ENCODE data around the gene RNF115.
A peak's percentile ranks its signal among the peaks of the same experiment; 100 is the strongest.
"Not testable (repeated sequence)": the region's sequence is repeated elsewhere in the genome, so short reads cannot be mapped to it uniquely, and the experiment has no call there.

Gene RNF115

DNA sequence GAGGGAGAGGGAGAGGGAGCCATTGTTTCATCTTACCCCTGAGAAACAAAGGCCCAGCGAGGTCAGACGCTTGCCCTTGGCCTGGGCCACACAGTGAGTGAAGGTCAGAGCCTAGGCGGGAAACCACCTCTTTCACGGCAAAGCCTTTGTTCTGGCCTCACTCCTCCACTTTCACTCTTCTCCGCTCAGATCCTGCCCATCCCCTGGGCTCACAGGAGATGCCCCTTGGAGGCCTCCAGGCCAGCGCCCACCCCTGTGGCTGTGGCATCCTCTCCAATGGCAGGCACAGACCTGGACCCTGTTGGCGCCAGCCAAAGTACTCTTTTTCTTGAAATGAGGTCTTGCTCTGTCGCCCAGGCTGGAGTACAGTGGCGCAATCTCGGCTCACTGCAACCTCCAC, 55.9 kb downstream of the RNF115 start:
- H3K36me3 ChIP-seq (ENCODE audit: control insufficient read depth, insufficient read depth, low read length, severe bottlenecking) = peaks cover 39% of the 10 kb centered on the region
- not testable (repeated sequence) for H3K4me3 ChIP-seq (ENCODE audit: low read length); DNase-seq (ENCODE audit: low read depth); H3K4me1 ChIP-seq (ENCODE audit: control insufficient read depth, insufficient read depth, low read length); H3K9ac ChIP-seq (ENCODE audit: low read length); H3K27me3 ChIP-seq (replicated peaks; ENCODE audit: control insufficient read depth, insufficient read depth, low read length); H3K9me3 ChIP-seq (ENCODE audit: control insufficient read depth, low read length)

DNA sequence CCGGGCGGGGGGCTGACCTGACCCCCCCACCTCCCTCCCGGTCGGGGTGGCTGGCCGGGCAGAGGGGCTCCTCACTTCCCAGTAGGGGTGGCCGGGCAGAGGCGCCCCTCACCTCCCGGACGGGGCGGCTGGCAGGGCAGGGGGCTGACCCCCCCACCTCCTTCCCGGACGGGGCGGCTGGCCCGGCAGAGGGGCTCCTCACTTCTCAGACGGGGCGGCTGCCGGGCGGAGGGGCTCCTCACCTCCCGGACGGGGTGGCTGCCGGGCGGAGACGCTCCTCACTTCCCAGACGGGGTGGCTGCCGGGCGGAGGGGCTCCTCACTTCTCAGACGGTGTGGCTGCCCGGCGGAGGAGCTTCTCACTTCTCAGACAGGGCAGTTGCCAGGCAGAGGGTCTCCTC, 57.0 kb downstream of the RNF115 start:
- not testable (repeated sequence) for H3K9me3 ChIP-seq (ENCODE audit: control insufficient read depth, low read length); H3K4me3 ChIP-seq (ENCODE audit: low read length); DNase-seq (ENCODE audit: low read depth); H3K4me1 ChIP-seq (ENCODE audit: control insufficient read depth, insufficient read depth, low read length); H3K9ac ChIP-seq (ENCODE audit: low read length); H3K27me3 ChIP-seq (replicated peaks; ENCODE audit: control insufficient read depth, insufficient read depth, low read length)
- H3K36me3 ChIP-seq (ENCODE audit: control insufficient read depth, insufficient read depth, low read length, severe bottlenecking) = peaks cover 29% of the 10 kb centered on the region

DNA sequence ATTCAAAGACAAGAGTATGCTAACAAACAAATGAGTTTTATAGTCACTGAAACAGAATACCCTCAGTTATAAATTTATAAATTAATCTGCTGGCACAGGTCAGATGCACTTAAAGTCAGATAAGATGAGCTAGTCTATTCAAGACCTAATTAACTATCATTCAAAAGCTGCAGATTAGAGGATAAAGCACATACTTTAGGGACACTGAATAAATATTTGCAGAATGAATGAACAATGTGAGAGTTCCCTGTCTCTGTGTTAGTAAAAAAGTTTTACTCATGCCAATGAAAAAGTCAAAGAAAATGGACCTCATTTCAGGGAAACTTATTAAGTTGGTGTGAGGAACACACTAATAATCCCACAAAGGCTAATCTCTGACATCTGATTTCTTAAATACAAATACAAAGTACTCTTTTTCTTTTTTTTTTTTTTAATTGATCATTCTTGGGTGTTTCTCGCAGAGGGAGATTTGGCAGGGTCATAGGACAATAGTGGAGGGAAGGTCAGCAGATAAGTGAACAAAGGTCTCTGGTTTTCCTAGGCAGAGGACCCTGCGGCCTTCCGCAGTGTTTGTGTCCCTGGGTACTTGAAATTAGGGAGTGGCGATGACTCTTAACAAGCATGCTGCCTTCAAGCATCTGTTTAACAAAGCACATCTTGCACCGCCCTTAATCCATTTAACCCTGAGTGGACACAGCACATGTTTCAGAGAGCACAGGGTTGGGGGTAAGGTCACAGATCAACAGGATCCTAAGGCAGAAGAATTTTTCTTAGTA, 58.1 kb downstream of the RNF115 start:
- Histone ChIP-seq H3K36me3 (ENCODE audit: control insufficient read depth, insufficient read depth, low read length, severe bottlenecking) (peaks cover 28% of the 10 kb centered on the region), H3K9ac (ENCODE audit: low read length) (peak overlapping the region; percentile 49)
- H3K4me3 ChIP-seq (ENCODE audit: low read length) = not testable (repeated sequence)

DNA sequence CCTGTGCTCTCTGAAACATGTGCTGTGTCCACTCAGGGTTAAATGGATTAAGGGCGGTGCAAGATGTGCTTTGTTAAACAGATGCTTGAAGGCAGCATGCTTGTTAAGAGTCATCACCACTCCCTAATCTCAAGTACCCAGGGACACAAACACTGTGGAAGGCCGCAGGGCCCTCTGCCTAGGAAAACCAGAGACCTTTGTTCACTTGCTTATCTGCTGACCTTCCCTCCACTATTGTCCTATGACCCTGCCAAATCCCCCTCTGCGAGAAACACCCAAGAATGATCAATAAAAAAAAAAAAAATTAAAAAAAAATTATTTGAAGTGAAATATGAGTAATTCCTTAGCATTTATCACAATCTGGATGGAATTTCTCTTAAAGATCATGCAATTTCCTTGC, 58.8 kb downstream of the RNF115 start:
- H3K27me3 ChIP-seq (replicated peaks; ENCODE audit: control insufficient read depth, insufficient read depth, low read length); H3K9me3 ChIP-seq (ENCODE audit: control insufficient read depth, low read length); H3K4me1 ChIP-seq (ENCODE audit: control insufficient read depth, insufficient read depth, low read length); DNase-seq (ENCODE audit: low read depth); H3K9ac ChIP-seq (ENCODE audit: low read length); H3K4me3 ChIP-seq (ENCODE audit: low read length): not testable (repeated sequence)
- H3K36me3 ChIP-seq (ENCODE audit: control insufficient read depth, insufficient read depth, low read length, severe bottlenecking) = peaks cover 25% of the 10 kb centered on the region

More for the DNA sequence above, 58.1 kb downstream of the RNF115 start:
- H3K9me3 ChIP-seq (ENCODE audit: control insufficient read depth, low read length); DNase-seq (ENCODE audit: low read depth); H3K27me3 ChIP-seq (replicated peaks; ENCODE audit: control insufficient read depth, insufficient read depth, low read length); H3K4me1 ChIP-seq (ENCODE audit: control insufficient read depth, insufficient read depth, low read length): not testable (repeated sequence)

DNA sequence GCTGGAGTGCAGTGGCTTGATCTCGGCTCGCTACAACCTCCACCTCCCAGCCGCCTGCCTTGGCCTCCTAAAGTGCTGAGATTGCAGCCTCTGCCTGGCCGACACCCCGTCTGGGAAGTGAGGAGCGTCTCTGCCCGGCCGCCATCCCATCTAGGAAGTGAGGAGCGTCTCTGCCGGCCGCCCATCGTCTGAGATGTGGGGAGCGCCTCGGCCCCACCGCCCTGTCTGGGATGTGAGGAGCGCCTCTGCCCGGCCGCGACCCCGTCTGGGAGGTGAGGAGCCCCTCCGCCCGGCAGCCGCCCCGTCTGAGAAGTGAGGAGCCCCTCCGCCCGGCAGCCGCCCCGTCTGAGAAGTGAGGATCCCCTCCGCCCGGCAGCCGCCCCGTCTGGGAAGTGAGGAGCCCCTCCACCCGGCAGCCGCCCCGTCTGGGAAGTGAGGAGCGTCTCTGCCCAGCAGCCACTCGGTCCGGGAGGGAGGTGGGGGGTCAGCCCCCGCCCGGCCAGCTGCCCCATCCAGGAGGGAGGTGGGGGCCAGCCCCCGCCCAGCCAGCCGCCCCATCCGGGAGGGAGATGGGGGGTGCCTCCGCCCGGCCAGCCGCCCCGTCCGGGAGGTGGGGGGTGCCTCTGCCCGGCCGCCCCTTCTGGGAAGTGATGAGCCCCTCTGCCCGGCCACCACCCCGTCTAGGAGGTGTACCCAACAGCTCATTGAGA, 59.5 kb downstream of the RNF115 start:
- not testable (repeated sequence) for H3K9ac ChIP-seq (ENCODE audit: low read length); DNase-seq (ENCODE audit: low read depth); H3K4me1 ChIP-seq (ENCODE audit: control insufficient read depth, insufficient read depth, low read length); H3K4me3 ChIP-seq (ENCODE audit: low read length); H3K27me3 ChIP-seq (replicated peaks; ENCODE audit: control insufficient read depth, insufficient read depth, low read length); H3K9me3 ChIP-seq (ENCODE audit: control insufficient read depth, low read length)
- H3K36me3 ChIP-seq (ENCODE audit: control insufficient read depth, insufficient read depth, low read length, severe bottlenecking) = peaks cover 18% of the 10 kb centered on the region

DNA sequence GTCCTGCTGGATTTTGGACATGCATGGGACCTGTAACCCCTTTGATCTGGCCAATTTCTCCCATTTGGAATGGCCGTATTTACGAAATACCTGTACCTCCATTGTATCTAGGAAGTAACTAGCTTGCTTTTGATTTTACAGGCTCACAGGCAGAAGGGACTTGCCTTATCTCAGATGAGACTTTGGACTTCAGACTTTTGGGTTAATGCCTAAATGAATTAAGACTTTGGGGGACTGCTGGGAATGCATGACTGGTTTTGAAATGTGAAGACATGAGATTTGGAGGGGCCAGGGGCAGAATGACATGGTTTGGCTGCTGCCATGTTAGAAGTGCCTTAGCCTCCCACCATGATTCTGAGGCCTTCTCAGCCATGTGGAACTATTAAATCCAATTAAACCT, 61.9 kb downstream of the RNF115 start:
- H3K4me3 ChIP-seq (ENCODE audit: low read length) = not testable (repeated sequence)
- H3K36me3 ChIP-seq (ENCODE audit: control insufficient read depth, insufficient read depth, low read length, severe bottlenecking) = peaks cover 25% of the 10 kb centered on the region

DNA sequence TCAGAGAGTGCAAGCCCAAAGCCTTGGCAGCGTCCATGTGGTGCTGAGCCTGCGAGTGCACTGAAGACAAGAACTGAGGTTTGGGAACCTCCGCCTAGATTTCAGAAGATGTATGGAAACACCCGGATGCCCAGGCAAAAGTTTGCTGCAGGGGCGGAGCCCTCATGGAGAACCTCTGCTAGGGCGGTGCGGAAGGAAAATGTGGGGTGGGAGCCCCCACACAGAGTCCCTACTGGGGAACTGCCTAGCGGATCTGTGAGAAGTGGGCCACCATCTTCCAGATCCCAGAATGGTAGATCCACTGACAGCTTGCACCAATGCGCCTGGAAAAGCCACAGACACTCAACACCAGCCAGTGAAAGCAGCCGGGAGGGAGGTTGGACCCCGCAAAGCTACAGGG, 62.4 kb downstream of the RNF115 start:
- not testable (repeated sequence) for H3K4me1 ChIP-seq (ENCODE audit: control insufficient read depth, insufficient read depth, low read length); H3K27me3 ChIP-seq (replicated peaks; ENCODE audit: control insufficient read depth, insufficient read depth, low read length); H3K4me3 ChIP-seq (ENCODE audit: low read length); H3K9ac ChIP-seq (ENCODE audit: low read length); H3K9me3 ChIP-seq (ENCODE audit: control insufficient read depth, low read length); DNase-seq (ENCODE audit: low read depth)
- peaks cover 25% of the 10 kb centered on the region for H3K36me3 ChIP-seq (ENCODE audit: control insufficient read depth, insufficient read depth, low read length, severe bottlenecking)

More for the DNA sequence above, 61.9 kb downstream of the RNF115 start:
- H3K9me3 ChIP-seq (ENCODE audit: control insufficient read depth, low read length); DNase-seq (ENCODE audit: low read depth); H3K9ac ChIP-seq (ENCODE audit: low read length); H3K4me1 ChIP-seq (ENCODE audit: control insufficient read depth, insufficient read depth, low read length); H3K27me3 ChIP-seq (replicated peaks; ENCODE audit: control insufficient read depth, insufficient read depth, low read length): not testable (repeated sequence)

DNA sequence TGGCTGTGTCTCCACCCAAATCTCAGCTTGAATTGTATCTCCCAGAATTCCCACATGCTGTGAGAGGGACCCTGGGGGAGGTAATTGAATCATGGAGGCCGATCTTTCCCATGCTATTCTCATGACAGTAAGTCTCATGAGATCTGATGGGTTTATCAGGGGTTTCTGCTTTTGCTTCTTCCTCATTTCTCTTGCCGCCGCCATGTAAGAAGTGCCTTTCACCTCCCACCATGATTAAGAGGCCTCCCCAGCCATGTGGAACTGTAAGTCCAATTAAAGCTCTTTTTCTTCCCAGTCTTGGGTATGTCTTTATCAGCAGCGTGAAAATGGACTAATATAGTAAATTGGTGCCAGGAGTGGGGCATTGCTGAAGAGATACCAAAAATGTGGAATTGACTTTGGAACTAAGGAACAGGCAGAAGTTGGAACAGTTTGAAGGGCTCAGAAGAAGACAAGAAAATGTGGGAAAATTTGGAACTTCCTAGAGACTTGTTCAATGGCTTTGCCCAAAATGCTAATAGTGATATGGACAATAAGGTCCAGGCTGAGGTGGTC, 63.4 kb downstream of the RNF115 start:
- peaks cover 25% of the 10 kb centered on the region for H3K36me3 ChIP-seq (ENCODE audit: control insufficient read depth, insufficient read depth, low read length, severe bottlenecking)
- not testable (repeated sequence) for H3K9ac ChIP-seq (ENCODE audit: low read length); H3K4me1 ChIP-seq (ENCODE audit: control insufficient read depth, insufficient read depth, low read length); H3K27me3 ChIP-seq (replicated peaks; ENCODE audit: control insufficient read depth, insufficient read depth, low read length); H3K9me3 ChIP-seq (ENCODE audit: control insufficient read depth, low read length); DNase-seq (ENCODE audit: low read depth); H3K4me3 ChIP-seq (ENCODE audit: low read length)

DNA sequence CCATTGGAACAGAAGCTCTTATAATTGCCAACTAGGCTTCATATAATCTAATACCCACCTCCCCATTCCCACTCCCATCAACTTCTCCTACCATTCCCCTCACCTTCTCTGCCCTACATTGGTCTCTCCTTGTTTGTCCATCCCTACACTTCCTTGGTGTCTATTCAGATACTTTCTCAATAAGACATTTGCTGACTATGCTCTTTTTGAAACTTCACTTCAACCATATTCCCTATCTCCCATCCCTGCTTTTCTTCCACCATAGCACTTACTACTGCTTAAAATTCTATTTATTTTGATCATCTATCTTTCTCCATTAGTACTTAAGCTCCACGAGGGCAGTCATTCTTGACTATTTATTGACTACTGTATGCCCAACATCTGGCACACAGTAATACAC, 64.2 kb downstream of the RNF115 start:
- Histone ChIP-seq H3K36me3 (ENCODE audit: control insufficient read depth, insufficient read depth, low read length, severe bottlenecking) (peaks cover 25% of the 10 kb centered on the region), H3K4me1 (ENCODE audit: control insufficient read depth, insufficient read depth, low read length) (no peaks in the 10 kb centered on the region), H3K4me3 (ENCODE audit: low read length) (no peak overlapping the region), H3K27me3 (replicated peaks; ENCODE audit: control insufficient read depth, insufficient read depth, low read length) (no peaks in the 10 kb centered on the region), H3K9me3 (ENCODE audit: control insufficient read depth, low read length) (no peaks in the 10 kb centered on the region), H3K9ac (ENCODE audit: low read length) (no peak overlapping the region)
- no peak for DNase-seq (ENCODE audit: low read depth)

DNA sequence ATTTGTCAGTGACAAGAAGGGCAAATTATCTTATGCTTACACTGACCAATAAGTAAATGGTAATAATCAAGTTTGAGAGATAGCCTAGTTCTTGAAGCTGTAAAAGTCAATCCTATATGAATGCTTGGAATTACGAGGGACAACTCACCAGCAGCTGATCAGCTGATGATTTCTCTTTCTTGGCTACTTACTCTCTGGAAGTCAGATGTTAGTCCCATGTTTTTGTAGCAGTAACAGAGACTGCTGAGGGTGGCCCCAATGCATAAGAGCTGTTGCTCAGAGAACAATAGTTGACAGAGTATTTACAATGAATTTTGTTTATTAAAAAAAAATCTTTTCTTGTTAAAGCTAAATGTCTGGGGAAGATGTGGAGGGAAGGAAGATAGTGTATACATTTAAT, 65.3 kb downstream of the RNF115 start:
- Histone ChIP-seq H3K27me3 (replicated peaks; ENCODE audit: control insufficient read depth, insufficient read depth, low read length) (no peaks in the 10 kb centered on the region), H3K9ac (ENCODE audit: low read length) (no peak overlapping the region), H3K4me3 (ENCODE audit: low read length) (no peak overlapping the region), H3K9me3 (ENCODE audit: control insufficient read depth, low read length) (no peaks in the 10 kb centered on the region), H3K36me3 (ENCODE audit: control insufficient read depth, insufficient read depth, low read length, severe bottlenecking) (peaks cover 25% of the 10 kb centered on the region), H3K4me1 (ENCODE audit: control insufficient read depth, insufficient read depth, low read length) (no peaks in the 10 kb centered on the region)
- no peak for DNase-seq (ENCODE audit: low read depth)

DNA sequence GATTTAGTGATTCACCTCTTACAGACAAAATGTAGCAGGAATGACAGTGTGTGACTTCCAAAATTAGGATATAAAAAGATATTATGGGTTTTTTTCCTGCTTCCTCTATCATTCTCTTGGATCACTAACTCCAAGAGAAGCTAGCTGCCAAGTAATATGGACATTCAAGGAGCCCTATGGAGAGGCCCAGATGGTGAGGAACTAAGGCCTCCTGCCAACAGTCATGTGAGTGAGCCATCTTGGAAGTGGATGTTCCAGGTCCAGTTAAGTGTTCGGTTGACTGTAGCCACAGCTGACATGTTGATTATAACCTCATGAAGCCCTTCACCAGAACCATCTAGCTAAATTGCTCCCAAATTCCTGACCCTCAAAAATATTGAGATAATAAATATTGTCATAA, 65.8 kb downstream of the RNF115 start:
- Histone ChIP-seq H3K4me1 (ENCODE audit: control insufficient read depth, insufficient read depth, low read length) (no peaks in the 10 kb centered on the region), H3K36me3 (ENCODE audit: control insufficient read depth, insufficient read depth, low read length, severe bottlenecking) (peaks cover 26% of the 10 kb centered on the region)

More for the DNA sequence above, 65.8 kb downstream of the RNF115 start:
- H3K9ac ChIP-seq (ENCODE audit: low read length) = no peak overlapping the region
- H3K9me3 ChIP-seq (ENCODE audit: control insufficient read depth, low read length) = no peaks in the 10 kb centered on the region
- H3K4me3 ChIP-seq (ENCODE audit: low read length) = no peak overlapping the region
- no peaks in the 10 kb centered on the region for H3K27me3 ChIP-seq (replicated peaks; ENCODE audit: control insufficient read depth, insufficient read depth, low read length)
- no peak for DNase-seq (ENCODE audit: low read depth)

Measured in adipocyte (in vitro differentiated cells).